ENCODE results near the gene EFNA5.

Gene EFNA5

DNA sequence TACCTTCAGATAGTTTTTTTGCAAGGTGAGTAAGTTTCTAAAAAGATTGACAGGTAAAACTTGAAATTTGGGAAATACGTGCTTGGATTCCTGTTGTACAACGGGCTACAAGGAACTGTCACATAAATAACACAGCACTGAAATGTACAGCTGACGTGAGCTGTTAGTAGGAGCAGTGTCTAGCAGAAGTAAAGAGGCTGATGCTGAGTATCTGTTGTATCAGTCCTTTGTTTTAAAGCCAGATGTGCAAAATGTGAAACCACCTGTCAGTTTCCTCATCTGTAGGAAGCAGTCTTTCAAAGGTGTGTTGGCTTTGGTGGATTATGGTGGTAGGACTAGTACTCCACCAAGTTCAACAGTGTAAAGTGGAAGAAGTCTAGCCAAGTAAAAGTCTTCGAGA is 122.3 kb downstream of the EFNA5 start:
- DNase-seq (ENCODE audit: extremely low read depth in 1 of 2, low read depth in 1 of 2) = no peak

- no peak for DNase-seq (ENCODE audit: extremely low read depth in 1 of 2, low read depth in 1 of 2)
Measured at GRCh38 chr5:107546719-107547118, 124.0 kb downstream of the EFNA5 start.

- DNase-seq (ENCODE audit: extremely low read depth in 1 of 2, low read depth in 1 of 2) = no peak
Measured at GRCh38 chr5:107545486-107545885, 125.3 kb downstream of the EFNA5 start.

GRCh38 chr5:107544967-107545366 is 125.8 kb downstream of the EFNA5 start:
- no peak for DNase-seq (ENCODE audit: extremely low read depth in 1 of 2, low read depth in 1 of 2)

DNA sequence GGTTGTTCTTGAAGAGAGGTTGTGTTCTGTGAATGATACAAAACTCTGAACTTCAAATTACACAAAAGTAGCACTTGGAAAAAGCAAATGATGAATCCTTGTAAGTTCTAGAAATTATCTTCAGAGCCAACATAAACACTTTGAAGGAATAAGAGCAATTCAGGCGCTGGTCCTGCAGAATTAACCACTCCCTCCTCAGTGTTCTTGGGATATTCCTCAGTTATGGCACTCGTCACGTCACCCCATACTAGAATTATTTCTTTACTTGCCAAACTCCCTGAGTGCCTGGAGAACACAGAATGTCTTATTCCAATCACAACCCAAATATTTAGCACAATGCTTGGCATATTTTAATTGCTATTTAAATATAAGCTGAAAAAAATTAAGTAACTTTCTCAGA is 126.3 kb downstream of the EFNA5 start:
- DNase-seq (ENCODE audit: extremely low read depth in 1 of 2, low read depth in 1 of 2) = no peak

DNA sequence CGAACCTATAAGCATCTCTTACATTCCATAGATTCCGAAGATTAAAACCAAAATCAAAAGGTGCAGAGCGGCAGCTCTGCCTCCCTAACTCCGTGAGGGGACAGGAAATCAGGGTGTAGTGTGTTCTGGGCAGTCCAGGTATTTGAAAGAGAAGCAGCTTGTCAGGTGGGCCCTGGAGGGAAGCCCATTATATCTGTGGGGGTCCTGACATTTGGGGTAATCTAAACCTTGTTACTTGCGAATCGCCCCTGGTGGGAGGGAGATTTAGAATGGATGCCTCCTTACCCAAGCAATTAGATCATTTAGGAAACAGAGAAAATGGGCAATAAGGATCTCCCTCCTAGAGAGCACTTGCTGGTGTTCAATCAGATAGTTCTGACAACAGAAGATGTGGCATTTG is 126.9 kb downstream of the EFNA5 start:
- no peak for DNase-seq (ENCODE audit: extremely low read depth in 1 of 2, low read depth in 1 of 2)

GRCh38 chr5:107542831-107543231 is 127.9 kb downstream of the EFNA5 start:
- DNase-seq (ENCODE audit: extremely low read depth in 1 of 2, low read depth in 1 of 2) = no peak

DNA sequence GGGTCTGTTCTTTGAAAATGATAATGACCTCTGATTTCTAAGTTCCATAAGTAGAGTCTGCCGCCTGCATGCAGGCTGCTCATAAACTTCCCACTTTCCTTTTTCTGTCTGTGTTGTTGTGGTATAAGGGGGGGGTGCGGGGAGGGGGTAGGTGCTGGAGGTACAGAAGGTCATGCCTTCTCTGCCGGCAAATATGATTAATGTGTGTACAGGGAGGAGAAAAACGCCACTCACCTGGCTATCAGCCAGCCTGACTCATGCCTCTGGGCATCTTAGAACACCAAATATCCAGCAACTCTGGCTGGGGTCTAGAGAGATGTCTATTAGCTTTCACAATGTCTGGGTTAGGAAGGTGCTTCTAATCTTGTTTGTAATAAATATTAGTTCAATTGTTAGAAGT is 128.3 kb downstream of the EFNA5 start:
- no peak for DNase-seq (ENCODE audit: extremely low read depth in 1 of 2, low read depth in 1 of 2)

- DNase-seq (ENCODE audit: extremely low read depth in 1 of 2, low read depth in 1 of 2) = no peak
Measured at GRCh38 chr5:107541400-107541799, 129.3 kb downstream of the EFNA5 start.

DNA sequence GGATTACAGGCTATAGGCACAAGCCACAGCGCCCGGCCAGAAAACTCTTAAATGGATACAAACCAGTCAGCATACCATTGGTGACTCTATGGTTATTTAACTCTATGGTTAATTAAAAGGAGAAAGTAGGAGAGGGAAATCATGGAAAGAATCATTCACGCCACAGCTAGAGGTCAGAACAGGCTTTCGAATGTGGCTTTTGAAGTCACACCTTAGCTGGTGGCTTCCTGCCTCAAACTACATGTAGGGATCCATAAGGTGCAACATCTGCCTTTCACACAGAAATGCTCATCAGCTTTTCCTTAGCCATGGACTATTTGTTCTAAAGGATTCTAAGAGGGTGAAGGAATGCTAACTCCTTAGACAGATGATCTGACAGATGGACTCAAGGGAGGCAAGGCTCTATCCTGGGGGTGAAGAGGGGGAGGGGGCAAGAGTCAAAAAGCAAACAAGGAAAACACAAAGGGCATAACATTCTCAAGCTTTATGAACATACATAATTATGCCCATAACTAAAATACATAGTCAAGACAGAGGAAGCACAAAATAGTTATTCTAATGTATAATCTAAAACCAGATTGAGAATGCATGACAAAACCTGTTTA is 130.9 kb downstream of the EFNA5 start:
- DNase-seq (ENCODE audit: extremely low read depth in 1 of 2, low read depth in 1 of 2) = no peak

DNA sequence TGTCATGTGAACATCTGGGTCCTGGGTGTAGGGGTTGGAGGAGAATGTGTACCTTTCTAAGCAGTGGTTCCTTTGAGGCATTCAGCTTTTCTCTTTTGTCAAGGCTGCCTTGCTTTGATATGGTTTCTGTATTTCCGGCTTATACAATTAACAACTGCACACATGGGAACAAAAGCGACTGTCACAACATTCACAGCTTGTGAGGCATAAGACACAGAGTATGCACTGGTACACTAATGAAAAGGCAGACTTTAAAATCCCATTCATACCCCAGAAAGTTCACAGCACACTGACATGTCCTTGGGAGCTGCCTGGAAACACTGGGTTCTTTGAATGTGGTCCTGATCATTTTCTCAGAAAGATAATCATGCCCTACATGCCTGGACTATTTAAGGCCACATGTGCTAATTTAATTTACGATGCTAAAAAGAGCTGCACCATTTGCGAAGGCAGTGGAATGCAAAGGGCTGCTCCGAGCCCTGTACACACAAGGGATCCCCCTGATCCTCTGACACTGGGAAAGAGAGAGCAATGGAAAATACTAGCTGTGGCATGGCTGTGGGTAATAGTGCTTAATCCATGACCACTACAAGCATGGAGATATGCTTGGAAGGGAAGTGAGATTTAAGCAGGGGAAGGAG is 131.8 kb downstream of the EFNA5 start:
- DNase-seq (ENCODE audit: extremely low read depth in 1 of 2, low read depth in 1 of 2) = no peak

- no peak for DNase-seq (ENCODE audit: extremely low read depth in 1 of 2, low read depth in 1 of 2)
Measured at GRCh38 chr5:107538331-107538730, 132.4 kb downstream of the EFNA5 start.

DNA sequence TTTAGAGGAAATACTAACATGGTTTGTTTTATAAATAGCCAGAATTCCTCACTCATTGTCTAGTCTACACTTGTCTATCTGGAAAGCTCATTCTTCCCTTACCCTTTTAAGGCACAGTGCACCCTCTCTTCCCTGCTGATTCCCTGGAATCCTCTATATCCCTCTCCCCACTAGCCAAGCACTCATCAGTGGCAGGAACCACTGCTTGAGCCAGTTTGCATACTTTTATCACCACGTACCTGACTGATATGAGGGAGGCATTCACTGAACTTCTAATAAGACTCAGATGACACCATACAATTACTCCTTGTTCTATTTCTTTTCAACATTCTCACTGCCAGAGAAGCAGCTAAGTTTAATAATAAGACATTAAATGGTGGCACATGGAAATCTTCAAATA is 134.9 kb downstream of the EFNA5 start:
- DNase-seq (ENCODE audit: extremely low read depth in 1 of 2, low read depth in 1 of 2) = no peak

- DNase-seq (ENCODE audit: extremely low read depth in 1 of 2, low read depth in 1 of 2) = no peak
Measured at GRCh38 chr5:107533910-107534876, 136.5 kb downstream of the EFNA5 start.

GRCh38 chr5:107532916-107533315 is 137.8 kb downstream of the EFNA5 start:
- DNase-seq (ENCODE audit: extremely low read depth in 1 of 2, low read depth in 1 of 2) = no peak

GRCh38 chr5:107532169-107532878 is 138.4 kb downstream of the EFNA5 start:
- no peak for DNase-seq (ENCODE audit: extremely low read depth in 1 of 2, low read depth in 1 of 2)

- DNase-seq (ENCODE audit: extremely low read depth in 1 of 2, low read depth in 1 of 2) = no peak
Measured at GRCh38 chr5:107531308-107531707, 139.4 kb downstream of the EFNA5 start.

- no peak for DNase-seq (ENCODE audit: extremely low read depth in 1 of 2, low read depth in 1 of 2)
Measured at GRCh38 chr5:107529618-107530017, 141.1 kb downstream of the EFNA5 start.

DNA sequence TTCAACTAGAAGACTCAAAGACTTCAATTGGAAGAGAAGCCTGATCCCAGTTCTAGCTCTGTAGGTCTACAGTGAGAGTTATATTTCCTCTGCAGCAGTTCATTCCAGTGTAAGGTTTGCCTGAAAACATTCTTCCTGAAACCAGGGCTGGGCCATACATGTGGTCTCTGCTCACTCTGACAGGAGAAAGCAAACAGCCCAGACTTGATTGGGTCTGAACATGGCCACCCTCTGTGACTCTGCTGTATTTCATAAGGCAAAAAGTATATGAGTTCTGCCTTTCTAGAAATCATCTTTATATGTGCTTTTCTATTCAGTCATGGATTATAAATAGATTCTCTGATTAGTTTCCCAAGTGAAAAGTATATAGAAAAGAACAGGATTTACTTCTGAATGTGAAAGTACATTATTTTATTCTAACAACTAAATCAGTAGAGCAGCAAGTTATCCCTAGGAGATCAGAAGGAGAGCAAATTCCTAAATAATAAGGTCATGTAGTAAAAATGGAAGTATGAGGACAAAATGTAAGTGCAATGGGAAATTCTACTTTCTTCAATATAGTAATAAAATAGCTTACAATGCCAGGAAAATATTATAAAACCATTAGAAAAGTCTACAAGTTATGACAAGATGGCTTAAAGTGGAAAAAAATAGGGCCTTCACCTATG is 144.3 kb downstream of the EFNA5 start:
- DNase-seq (ENCODE audit: extremely low read depth in 1 of 2, low read depth in 1 of 2) = no peak

DNA sequence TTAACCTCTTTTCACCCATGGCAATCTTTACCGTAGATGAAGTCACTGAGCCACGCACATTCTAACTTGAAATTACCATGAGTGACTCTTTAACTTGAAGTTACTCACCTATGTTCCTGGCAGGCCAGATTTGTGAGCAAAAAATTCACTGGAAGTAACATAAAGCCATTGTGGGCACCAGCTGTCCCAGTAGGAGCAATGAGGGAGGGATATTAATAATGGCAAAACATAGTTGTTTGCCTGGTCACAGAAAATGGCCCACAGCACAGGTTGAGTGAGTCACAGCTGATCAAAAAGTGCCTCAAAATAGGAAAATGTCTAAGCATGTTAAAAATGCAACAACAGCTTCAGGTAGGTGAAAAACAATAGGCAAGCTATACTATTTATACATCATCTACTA is 146.6 kb downstream of the EFNA5 start:
- no peak for DNase-seq (ENCODE audit: extremely low read depth in 1 of 2, low read depth in 1 of 2)
